ENCODE measurements around the gene INKA1.

The INKA1 gene

DNA sequence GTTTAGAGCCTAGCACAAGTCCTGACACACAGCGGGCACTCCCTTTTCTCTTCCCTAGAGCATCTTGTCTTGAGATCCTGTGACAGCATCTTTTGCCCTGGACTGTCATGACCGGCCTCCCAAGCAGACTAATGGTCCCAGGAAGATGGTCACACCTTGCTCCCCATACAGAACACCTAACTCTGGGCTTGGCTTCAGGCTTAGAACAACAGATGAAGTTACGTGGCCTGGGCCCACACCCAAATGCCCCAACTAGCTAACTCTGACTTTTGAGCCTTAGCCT is 15.9 kb upstream of the INKA1 start:
- no peak for DNase-seq

DNA sequence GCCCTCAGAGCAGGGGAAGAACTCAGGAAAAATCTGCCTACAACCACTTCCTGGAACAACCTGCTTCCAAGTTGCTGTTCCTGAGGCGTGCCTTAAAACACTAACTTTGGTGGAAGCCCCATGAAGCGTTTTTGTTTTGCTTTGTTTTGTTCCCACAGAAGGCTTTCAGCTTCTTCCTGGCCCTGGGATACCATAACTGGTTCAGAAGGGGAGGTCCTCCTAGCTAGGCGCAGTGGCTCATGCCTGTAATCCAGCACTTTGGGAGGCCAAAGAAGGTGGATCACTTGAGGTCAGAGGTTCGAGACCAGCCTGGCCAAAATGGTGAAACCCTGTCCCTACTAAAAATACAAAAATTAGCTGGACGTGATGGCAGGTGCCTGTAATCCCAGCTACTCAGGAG is 15.5 kb upstream of the INKA1 start:
- no peak for DNase-seq

DNA sequence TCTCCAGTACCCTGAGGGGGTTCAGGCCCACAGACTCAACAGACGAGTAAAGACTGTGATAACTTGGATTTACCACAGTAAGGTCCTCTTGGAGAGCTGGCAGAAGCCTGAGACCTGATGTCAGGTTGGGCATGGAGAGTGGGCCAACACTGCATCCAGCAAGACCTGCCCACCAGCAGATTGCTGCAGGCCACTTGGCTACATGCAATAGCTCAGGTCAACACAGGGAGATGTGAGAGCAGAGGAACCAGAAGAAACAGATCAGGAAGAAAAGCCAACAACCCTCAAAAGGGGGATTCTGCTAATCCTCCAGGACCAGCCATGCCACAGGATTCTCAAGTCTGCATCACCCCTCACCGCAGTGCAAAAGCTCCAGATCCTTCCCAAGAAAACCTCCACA is 15.0 kb upstream of the INKA1 start:
- DNase-seq: no peak

DNA sequence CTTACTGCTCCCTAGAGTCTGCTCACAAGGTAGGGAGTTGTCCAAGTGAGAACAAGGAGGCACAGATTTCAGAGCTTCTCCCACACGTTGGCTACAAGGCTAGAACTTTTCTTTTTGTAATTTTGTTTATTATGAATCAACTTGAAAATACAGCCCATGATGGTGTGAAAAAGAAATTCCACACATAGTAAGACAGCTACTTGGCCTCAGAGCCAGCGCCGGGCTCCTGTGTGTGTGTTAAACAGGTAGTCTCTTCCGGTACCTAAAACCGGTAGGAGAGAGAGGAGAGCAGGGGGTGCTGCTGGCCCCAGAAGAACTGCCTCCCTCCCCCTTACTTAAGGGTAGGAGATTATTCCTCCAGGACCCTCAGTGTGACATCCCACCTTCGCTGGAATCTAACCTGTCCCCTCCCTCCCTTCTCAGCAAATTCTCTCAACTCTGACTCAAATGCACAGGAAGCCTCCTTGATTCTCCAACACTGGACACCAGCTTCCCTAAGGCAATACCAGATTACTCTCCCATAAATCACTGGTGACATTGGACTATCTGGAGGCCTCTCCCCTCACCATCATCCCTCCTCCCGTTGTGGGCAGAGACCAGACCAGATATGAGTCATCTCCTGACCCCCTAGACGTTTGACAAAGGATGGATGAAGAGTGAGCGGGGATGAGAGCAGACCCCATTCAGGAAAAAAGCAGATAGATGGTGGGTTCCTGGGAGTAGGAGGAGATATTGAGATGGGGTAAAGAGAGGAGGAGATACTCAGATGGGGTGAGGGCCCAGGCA is 12.2 kb upstream of the INKA1 start:
- DNase-seq: no peak

DNA sequence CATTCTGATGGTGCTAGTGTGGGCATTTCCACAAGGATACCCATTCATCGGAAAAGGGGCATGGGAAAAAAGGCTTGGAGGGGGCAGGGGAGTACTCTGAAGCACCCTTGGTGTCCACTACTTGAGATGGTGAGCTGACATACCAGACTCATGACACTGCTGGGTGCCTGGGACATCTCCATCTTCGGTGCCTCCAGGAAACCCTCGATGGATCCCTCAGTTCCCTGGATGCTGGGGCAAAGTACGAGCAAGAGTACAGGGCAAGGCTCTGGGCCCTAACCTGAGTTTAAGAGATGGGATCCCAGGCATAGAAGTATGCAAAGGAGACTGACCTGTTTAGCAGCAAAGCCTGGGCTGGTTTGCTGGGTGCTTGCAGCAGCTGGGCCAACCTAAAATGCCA is 11.5 kb upstream of the INKA1 start:
- no peak for DNase-seq

DNA sequence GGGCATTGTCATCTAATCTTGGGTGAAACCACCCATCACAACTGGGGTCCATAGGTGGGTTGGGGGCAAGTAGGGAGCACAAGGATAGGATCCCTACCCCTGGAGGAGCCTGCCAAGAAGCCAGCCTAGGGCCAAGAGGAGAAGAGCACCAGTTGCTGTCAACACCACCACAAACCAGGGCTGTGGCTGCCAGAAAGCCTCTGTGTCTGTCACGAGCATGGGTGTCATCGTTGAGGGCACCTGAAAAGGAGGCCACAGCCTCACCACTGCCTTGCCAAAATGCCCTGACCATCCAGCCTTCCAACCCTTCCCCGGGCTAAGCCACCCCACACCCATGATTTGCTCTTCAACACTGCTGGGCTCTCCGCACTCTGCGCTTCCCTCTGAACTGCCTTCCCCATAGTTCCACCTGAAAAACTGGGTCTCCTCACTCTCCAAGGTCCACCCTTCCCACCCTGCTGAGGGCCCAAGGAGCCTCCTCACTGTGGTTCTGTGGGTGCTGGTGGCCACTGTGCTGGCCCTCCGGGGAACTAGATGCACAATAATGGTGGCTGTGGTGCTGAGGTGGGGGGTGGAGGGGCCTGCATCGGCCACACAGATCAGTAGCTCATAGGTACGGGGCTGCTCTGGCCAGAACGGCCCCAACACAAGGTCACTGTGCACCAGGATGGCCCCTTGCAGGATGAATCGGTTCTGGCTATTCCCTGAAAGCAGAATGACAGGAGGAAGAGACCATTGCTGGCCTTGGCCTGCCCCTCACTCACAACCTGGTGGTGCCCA is 10.5 kb upstream of the INKA1 start:
- no peak for DNase-seq

DNA sequence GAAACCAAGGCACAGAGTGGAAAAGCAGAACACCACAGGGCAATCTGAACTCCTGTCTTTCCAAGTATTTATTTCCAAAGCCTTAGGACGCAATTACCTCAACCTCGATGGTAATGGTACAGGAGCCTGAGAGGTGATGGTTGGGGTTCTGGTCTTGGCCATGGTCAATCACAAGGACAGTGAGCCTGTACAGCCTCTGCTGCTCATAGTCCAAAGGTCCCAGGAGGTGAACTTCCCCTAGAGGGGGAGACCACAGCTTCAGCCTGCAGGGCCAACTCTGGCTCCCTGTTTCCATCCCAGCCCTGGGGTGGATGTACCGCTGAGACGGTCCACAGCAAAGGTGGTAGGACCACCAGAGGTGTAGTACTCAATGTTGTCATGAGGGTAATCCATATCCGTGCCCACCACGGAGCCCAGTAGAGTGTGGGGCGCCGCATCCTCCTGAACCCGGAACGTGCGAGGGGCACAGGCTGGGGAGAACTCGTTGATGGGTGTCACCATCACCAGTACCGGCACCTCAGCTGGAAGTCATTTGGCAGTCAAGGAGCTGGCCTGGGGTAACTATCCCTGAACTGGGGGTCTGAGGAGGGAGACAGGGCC is 9.5 kb upstream of the INKA1 start:
- DNase-seq: no peak

DNA sequence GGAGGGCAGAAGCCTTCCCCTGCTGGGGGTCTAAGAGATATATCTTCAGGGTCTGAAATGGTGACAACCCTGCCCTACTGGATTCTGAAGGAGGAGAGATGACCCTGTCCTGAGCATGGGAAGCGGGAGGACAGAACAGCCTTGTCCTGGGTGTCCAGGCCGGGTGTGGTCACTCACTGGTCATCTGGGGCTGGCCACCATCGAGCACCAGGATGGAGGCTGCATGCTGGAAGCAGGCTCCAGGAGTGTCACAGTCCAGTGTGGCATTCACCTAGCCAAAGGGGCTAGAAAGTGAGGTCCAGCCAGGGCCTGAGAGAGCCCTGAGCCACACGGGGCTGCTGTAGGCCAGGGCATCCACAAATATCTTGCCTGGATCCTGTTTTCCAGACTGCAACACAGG is 8.6 kb upstream of the INKA1 start:
- no peak for DNase-seq

DNA sequence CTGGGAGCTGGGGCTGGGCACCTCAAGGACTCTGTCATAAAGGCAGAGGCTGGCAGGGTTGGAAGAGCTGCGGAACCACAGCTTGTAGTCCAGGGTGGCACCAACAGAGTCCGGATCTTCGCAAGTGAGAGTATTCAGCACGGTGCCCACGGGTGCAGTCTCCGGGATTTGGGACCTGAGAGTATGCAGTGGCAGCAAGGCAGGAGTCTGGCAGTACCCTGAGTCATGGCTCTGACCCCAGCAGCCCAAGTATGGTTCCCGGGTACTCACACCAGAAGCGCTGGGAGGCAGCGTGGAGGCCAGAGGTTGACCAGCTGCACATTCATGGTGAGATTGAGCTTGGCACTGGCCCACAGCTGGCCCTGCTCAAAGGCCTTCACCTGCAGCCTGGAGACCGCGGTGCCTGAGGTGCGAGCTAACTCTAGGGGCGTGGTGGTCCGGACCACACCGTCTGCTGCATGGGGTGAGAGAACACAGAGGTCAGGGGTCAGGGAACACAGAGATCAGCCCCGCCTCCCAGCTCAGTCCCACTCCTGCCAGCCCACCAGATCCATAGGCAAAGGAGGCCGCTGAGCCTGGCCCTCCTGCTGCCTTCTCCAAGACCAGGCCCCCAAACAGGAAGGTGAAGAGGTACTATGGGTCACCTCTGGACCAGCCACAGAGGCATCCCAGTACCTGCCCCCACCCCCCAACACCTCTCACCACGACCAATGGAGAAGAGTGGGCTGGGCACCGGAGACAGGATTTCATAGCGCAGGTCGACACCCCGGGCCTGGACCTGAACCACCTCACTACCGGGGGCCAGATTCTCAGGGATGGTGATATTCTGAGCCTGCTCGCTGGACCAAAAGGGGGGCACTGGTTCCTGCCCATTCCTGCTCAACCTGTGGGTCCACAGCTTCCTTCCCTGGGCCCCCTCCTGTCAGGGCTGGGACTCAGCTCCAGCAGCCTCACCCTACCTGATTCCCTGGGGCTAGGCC is 7.8 kb upstream of the INKA1 start:
- no peak for DNase-seq

DNA sequence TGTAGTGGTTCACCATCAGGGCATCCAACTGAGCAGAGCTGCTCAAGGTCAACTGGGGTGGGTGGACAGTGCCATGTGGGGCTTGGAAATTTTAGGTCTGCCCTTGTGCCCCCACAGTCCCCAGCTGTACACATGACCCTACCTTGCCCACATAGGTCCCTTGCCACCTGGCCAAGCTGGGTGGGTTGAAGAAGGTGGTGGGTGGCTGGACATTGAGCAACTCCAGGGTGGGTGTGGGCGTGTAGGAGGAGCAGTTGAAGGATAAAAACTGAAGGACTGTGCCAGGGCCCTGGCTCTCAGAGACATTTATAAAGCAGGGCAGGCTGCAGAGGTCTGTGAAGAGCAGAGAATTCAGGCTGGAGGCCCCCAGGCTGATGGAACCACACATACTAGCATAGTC is 4.0 kb upstream of the INKA1 start:
- no peak for DNase-seq

DNA sequence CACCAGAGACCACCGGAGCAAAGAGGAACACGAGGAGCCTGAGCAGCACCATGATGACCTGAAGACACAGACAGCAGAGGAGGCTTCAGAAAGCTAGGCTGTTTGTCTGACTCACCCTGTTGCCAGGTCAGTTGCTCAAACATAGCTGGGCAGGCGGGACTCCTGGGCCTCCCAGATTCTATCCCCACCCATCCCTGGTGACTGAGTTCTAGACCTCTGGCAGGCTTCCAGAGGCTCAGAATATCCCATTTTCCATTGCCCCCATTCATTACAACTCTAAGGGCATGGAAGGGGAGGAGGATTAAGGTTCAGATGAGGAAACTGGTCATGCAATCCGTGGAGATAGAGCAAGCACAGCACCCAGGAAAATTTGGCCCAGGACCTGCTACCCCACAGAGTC is 3.3 kb upstream of the INKA1 start, which contains the start of gene CDHR4:
Gene CDHR4 (minus strand): TSS at position 113 of the 400 bp plus-strand sequence. CDS start 61 bp downstream, at position 52.
- DNase-seq: no peak

DNA sequence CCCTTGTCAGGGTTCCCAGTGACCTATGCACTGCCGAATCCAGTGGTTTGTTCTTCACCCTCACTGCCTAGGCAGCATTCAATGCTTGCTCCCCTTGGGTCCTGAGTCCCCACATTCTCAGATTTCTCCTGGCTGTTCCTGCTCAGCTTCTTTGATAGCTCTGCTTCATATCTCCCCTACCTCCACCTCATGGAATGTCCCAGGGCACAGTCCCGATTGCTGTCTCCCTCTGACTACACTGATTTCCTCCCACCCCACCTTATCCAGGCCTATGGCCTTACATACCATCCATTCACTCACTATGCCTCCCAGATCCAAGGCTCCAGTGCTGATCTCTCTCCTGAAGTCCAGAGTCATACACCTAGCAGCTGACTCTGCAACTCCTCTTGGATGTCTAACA is 1.9 kb upstream of the INKA1 start:
- no peak for DNase-seq

DNA sequence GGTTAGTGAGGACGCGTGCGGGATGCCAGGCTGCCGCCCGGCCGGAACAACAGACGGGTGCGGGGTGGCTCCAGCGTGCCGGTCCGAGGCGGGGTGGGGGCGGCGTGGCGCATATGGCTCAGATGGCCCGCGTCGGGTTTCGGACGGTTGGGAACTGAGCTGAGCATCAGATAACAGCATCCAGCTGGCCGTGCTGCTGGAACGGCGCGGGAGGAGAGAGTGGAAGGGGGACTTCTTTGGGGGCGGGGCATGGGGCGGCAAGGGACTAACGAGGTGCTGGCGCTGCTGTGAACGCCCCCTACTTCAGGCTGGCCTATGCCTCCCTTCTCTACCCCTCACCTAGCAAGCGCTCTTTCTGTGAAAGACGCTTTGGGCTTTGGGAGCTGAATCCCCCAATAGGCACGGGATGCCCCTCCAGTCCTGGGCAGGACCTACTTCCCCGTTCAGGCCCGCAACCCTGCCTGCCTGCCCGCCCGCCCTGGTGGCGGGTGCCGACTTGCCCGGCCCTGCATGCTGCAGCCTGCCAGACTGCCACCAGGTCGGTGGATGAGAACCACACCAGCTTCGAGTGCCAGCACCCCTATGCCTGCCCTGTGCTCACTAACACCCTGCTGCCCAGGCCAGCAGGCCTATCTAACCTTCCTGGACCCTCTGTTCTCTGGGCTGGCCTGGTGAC is 542 bp downstream of the INKA1 start:
- DNase-seq: no peak

DNA sequence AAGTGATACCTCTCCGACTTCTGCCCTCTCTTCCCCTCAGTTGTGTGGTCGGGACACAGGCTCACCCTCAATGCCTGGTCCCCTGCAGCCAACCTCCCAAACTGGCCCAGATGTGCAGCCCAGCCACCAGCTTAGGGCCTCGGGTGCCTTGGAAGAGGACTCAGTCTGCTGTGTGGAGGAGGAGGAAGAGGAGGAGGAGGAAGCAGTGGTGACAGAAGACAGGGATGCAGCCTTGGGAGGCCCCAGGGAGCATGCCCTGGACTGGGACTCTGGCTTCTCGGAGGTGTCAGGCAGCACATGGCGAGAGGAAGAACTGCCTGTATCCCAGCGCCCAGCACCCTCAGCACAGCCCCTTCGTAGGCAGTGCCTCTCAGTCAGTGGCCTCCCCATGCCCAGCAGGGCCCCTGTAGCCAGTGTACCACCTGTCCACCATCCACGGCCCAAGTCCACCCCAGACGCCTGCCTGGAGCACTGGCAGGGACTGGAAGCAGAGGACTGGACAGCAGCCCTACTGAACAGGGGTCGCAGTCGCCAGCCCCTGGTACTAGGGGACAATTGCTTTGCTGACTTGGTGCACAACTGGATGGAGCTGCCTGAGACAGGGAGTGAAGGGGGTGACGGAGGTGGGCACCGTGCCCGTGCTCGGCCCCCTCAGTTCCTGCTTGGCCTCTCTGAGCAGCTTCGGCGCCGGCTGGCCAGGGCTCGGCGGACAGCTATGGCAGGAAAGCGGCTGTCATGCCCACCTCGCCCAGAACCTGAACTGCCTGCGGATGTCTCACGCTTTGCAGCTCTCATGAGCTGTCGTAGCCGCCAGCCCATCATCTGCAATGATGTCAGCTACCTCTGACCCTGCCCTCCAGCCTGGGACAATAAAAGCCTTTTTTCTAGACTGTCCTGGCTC is 1.3 kb downstream of the INKA1 start:
- DNase-seq: no peak

DNA sequence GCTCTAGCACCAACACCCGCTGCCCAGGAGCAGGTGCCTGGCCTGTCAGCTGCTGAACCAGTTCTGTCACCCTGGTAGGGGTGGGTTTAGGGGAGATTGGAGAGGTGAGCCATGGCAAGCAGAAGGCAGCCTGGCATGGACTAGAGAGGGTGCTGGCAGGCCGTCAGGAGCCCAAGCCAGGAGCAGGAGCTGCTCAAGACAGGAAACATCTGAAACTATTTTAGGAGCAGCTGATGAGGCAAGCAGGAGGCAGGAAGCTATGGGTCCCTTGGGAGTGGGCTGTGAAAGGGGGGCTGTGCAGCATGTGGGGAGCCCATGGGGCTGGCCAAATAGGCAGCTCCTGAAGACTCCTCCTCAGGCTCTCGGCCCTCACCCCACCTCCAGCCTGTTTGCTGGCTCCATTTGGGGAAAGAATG is 2.3 kb downstream of the INKA1 start:
- peak in 1 of 2 experiments; percentile 36 for DNase-seq

DNA sequence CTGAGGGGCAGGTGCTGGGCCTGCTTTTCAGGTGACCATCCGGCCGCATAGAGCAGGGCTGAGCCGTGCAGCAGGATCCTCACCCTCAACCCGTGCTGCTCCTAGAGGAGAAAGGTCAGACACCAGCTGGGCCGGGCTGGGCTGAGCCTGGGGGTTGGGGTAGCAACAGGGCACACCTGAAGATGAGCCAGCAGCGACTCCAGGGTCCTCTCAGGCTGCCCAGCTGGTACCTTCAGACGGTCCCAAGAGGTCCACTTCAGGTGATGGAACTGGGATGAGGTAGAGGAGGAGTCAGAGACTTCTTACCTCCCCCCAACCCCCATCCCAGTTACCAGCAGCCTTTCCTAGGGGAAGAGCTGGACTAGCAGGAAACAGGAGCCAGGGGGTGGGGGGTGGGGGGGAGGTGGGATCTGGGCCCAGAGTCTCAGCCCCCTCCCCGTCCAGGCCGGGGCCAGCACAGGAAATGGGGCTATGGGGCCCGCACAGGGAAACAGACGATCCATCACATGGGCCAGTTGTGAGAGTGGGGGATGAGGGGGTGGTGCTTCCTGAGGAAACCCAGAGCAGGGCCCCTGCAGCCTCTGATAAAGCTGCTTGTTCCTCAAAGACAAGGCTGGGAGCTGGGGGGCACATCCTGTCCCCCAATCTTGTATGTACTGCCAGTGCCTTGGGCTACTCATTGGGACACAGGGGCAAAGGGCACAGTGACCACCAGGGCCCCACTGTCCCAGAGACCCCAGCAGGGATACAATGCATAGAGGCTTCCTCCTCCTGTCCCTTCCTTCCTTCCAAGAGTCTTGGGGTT is 3.0 kb downstream of the INKA1 start:
- no peak for DNase-seq

DNA sequence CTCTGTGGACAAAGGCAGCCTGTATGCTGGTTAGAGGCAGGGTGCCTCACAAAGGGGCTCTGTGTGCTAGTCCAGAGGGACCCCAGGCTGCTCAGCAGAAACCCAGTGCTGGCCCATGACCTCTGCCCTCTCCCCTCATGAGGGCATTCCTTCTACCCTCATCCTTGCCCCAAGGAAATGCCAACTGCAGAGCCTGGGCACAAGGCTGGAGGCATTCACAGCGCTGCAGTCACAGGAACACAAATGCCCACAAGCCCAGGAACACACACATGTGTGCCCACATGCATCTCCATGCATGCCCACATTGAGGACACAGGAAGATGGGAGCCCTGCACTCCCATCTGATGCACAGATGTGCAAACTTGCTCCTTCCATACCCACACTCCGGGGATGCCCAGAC is 3.8 kb downstream of the INKA1 start:
- no peak for DNase-seq

DNA sequence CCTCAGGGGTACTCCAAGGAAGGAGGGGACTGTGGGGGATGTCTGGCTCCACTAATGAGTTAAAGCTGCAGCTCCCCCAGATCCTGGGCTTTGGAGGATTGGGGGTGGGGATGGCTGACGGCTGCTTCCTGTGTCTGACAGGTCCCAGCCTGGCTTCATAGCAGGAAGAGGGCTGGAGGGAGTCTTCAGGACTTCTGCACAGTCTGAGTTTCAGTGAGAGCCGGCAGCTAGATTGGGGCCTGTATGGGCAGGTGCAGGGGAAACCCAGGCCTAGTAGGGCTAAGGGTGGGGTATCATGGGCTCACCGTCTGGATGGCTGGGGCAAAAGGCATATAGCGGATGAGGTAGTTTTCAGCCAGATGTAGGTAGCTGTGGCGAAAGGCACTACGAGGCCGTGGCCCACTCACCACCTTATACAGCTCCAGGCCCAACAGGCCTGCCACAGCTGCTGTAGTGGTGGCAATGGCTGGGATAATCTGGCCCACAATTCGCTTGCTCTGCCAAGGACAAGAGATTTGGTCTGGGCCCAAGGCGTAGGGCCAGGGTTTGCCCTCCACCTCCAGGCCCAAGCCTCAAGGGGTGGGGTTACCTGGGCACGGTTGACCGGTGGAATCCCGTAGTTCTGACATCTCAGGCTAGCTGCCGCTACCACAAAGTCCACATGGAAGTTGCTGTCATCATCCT is 4.5 kb downstream of the INKA1 start:
- DNase-seq: no peak

DNA sequence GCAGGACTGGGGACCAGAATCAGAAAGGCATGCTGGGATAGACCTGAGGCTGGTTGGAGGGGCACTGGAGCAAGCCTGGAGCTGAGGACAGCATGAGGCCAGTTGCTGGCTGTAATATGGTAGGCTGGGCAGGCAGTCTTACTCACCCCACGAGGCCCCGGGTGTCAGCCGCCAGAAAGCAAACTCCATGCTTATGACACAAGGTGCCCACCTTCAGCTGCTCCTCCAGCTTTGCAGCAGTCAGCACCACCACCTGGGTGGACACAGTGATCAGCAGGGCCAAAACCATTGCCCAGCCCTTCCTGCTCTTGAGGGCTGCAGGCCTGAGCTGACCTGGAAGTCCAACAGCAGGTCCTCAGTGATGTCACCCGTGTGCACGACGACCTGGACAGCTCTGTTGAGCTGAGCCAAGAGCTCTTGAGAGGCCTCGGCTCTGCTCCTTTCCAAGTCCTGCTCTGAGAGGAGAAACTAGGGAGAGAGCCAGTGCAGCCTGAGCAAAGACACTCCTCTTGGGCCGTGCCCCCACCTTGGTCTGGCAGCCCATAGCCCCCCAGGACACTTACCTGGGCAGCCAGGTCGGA is 9.9 kb downstream of the INKA1 start:
- no peak for DNase-seq

Measured in cerebellar nuclear complex (tissue), 1 donor.